Suppressor macrophage treated with lipopolysaccharide for 4 hours (primary cell): ENCODE results near the gene CTIF.

Experiments used
- DNase-seq: peaks from one replicate; pipeline ENCODE4 v3.0.0-alpha.2; 2020

Gene CTIF

DNA sequence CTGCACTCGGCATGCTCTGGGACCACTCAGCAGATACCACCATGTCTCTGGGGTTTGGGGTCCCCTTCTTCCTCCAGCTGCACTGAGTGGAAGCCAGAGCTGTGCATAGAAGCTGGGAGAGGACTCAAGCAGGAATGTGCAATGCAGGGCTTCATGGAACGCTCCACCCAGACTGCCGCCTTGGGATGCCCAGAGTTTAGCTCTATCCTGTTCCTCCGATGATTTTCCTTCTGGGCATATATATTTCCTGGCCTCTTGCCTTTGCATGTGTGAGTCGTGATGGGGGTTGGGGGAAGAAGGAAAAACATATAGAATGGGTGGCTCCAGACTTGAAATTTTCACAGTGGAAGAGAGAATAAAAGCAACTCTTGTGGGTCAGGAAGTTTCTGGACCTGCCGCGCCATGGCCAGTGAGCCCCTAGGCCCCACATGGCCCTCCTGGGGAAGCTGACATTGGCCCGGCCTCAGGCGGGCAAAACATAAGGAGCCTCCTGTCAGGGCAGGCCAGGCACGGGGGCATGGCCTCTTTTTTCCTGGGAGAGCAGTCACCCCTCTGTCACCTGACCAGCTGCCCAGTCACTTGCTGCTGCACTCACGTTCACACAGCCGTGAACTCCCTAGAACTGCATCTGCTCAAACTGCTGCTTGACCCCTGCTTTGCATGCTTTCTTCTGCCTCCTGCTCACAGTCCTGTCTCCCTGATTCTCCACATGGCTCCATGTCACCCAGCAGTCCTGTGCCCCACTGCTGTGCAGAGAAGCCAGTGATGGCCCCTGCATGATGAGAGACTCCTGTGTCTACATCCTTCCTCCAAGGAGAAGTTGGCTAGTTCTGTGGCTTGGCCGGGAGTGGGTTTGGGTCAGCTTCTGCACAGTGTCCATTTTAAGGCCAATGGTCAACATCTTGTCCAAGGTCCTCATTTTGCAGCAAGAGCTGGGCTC lies 197.8 kb downstream of the CTIF start:
- DNase-seq: no peak

DNA sequence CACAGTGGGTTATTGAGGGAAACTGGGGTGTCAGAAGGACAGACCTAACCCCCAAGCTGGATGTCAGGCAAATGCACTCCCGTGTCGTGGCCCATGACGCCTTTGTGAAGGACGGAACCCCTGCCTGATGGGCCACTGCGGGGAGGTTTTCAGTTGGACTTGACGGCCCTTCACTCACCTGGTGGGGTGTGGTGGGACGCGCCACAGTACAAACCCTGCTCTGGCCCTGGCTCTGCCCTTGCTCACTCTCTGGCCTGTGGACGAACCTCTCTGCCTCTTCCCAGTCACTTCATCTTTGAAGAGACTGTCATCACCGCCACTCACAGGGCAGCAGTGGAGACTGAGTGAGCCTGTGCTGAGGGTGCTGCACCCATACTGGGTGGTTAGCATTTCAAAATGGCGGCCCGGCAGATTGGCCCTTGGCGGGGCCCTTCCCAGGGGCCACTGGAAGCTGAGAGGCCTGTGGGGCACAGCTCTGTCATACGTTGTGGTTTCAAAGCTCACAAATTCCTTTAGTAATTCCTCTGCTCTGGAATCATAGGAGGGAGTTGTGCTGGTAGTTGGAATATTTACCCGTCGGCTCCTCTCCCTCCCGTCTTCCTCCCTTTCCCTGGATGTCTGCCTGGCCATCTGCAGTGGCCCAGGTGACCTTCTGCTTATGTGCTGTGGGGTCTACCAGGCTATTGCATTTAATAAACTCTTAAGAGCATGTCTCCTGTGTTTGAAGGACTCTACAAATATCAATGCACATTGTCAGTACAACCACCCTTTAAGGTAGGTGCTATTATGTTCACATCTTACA lies 200.6 kb downstream of the CTIF start:
- no peak for DNase-seq

DNA sequence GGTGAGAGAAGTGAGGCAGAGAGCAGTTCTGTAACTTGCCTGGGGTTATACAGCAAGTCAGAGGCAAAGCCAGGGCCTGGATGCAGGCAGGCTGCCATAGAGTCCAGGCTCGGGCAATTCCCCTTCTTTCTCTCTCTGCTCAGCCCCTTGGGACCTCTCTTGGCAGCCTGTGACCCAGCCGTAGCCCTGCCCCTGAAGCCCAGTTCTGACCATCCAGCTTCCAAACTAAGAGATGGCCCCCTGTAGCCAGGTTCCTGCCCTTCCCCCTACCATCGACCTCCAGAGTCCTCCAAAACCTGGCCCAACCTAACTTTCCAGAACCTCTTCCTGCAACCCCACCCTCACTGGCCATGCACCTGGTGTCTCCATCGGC lies 201.2 kb downstream of the CTIF start:
- DNase-seq: no peak

GRCh38 chr18:48740851-48741485 lies 202.1 kb downstream of the CTIF start:
- DNase-seq: no peak

- DNase-seq: no peak
These were observed 203.0 kb downstream of the CTIF start for GRCh38 chr18:48741866-48742265.

GRCh38 chr18:48742304-48742703 lies 203.5 kb downstream of the CTIF start:
- no peak for DNase-seq

DNA sequence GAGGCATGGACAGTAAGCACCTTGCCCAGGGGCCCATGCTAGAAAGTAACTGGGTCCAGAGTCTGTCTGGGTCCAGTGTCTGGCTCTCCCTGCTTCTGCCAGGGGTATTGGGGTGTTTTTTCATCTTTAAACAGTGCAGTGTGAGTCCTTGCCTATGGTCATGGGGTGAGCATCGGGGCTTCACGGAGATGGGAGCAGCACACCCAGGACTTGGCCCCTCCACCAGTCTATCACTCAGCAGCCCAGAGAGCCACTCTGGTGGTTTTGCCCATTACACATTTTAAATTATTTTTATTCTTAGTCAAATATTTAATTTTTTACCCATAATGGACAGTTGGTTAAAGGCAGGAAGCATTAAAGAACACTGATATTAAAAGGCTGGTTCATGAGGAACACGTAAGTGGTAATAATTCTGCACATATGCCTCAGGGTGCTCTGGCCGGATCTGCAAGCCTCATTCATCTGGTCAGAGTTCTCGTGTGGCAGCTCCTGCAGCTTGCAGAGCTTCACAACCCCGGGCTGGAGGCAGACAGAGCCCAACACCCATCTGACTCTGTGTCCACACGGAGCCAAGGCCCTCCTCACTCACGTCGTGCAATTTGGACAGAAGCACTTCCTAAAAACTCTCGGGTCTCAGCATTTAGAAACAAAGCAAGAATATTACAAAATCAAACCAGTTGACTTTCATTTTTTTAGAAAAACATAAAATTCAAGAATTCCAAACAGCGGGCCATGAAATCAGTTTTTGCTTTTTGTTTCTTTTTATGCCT lies 204.1 kb downstream of the CTIF start:
- peak; percentile 92 for DNase-seq

DNA sequence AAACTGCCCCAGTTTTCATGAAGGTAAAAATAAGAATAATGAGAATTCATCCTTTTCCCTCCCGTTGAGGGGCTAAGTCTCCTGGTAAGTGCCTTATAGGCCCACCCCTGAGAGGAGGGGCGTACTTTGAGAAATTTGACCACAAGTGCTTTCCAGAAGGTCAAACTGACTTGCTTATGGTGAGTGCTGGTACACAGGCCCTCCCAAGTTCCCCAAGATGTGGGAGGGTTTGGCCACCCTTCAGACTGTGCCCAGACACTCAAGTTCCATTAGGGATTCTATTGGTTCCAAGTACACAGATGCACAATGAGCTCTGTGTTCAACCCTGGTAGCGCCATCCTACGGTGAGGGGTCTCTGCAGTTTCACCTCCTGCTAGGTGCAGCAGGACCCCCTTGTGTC lies 205.1 kb downstream of the CTIF start:
- DNase-seq: no peak

- DNase-seq: no peak
These were observed 206.5 kb downstream of the CTIF start for GRCh38 chr18:48745293-48745692.

GRCh38 chr18:48749768-48750167 lies 210.9 kb downstream of the CTIF start:
- no peak for DNase-seq

DNA sequence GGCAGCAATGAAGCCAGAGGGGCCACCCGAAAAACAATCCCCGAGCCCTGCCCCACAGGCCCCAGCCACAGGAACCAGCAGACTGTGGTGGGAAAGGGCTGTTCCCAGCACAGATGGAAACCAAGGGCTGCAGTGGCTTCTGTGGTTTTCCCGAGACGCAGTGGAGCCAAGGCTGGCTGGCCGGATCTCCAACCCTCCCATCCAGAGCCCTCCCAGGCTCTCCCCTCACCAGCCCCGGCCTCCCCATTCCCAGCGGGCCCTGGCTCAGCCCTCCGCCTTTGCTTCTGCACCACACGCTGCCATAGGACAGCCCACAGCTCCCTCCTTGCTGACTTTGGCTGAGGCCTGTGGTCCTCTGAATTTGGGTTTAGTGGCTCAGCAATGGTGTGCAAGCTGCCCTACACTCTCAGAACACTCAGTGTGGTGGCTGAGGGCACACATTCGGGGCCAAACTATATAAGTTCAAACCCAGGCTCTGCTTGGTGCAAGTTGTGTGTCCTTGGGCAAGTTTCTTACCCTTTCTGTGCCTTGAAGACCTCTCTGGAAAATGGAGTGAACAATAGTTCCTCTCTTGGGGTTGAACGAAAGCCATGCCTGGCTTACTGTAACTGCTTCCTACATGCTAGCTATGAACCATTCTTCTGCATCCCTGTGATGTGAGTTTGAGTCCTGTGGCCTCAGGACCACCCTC lies 211.8 kb downstream of the CTIF start:
- no peak for DNase-seq

DNA sequence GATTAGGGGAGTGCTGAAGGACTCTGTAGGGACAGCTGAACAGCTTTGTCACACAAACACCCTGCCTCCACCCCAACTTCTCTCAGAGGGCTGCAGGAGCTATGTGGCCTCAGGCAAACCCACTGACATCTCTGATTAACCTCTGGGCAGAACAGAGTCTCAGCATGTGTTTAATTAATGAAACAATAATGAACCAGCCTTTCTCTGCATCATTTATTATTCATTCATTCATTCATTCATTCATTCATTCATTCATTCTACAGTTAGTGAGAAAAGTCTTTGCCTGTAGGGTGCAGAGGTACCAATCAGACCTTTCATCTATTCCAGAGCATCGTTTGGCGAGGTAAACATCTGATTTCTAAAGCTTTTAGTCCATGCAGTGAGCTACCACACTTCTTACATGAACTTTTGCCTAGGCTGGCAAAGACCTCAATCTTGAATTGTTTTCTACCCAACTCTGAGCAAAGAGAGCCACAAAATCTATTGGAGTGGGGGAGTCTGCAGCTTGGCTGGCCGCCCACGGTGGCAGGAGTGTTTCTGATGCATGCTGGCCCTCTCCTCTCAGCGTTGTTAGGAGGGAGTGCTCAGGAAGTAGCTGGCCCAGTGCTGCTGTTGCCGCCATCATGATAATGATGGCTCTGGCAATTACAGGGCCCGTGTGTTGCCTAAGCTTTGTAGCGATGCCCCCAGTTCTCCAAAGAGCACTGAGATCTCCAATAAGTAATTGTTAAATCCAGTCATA lies 213.1 kb downstream of the CTIF start:
- DNase-seq: no peak

GRCh38 chr18:48752478-48752877 lies 213.6 kb downstream of the CTIF start:
- no peak for DNase-seq

- DNase-seq: no peak
These were observed 214.1 kb downstream of the CTIF start for GRCh38 chr18:48752928-48753327.

DNA sequence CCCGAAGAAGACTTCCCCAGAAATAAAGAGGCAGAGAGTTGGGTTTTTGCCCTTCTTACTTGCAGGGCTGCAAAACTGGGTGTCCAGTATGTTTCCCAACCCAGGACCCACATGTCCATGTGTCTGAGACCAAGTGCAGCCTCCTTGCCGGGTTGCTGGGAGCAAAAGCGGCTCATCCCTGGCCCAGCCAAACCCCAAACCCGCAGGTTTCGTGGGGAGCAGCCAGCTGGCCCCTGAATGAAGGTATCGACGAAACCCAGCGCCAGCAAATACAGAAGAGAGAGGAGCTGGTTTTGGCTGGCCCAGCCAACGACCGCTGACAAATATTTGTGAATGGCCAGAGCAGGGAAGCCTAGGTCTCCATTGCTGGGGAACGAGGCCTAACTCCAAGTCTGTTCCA lies 214.9 kb downstream of the CTIF start:
- DNase-seq: no peak

GRCh38 chr18:48754559-48754958 lies 215.7 kb downstream of the CTIF start:
- DNase-seq: no peak

DNA sequence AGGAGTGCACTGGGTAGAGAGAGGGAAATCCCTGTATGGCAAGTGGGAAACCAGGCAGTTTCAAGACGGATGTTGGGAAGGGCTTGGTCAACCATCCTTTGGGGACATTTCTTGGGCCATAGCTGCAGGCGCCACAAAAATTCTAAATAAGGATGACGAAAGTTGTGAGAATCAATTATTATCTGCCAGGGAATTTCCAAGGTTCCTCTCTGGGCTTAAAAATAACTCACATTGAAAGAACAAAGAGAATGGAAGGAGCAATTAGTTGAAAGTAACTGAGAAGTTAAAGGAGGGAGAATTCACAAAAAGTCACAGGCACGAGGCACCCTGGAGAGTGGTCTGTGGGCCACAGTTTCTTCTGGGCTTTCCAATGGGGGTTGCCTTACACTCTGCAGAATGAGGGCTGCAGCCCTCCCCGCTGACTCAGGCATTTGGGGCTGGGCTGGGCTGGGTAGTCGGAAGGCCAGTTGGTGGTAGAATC lies 216.2 kb downstream of the CTIF start:
- peak; percentile 41 for DNase-seq

DNA sequence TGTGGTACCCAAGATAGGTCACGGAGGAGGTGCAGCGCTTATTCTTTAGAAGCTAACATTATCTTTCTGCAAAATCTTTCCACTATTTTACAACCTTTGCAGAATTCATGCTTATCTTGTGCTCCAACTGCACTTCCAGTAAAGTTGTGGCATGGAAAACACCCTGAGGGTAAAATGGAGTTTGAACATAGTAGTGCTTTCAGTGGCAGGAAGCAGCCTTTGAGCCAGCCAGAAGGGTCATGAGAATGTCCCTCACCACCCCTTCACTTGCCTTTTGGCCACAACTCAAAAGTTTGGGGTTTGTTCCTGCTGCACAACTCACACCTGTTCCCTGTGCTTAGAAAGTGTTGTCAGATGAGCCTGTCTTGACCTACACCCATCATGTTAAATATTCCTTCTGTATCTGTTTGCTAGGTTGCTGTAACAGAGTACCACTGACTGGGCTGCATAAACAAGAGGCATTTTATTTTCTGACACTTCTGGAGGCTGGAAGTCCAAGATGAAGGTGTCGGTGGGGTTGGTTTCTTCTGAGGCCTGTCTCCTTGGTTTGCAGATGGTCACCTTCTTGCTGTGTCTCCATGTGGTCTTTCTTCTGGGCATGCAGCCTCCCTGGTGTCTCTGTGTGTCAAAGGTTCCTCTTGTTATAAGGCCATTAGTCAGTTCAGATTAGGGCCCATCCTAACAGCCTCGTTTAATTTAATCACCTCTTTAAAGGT lies 217.8 kb downstream of the CTIF start:
- DNase-seq: no peak

DNA sequence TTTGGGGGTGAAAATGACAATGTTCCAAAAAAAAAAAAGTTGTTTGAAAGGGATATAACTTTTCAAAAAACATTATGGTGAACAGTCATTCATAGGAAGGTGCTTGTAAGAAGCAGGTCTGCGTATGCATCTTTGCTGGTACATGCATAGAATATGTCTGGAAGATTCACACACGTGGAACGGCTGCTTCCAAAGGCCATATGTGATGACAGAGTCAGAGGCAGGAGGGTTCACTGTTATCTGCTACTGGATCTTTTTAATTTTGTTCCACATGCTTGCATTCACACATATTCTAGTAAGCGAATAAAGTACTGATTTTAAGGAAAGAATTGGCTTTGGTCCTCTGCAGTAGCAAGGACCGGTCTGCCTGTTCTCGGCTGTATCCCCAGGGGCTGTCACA lies 218.5 kb downstream of the CTIF start:
- no peak for DNase-seq

DNA sequence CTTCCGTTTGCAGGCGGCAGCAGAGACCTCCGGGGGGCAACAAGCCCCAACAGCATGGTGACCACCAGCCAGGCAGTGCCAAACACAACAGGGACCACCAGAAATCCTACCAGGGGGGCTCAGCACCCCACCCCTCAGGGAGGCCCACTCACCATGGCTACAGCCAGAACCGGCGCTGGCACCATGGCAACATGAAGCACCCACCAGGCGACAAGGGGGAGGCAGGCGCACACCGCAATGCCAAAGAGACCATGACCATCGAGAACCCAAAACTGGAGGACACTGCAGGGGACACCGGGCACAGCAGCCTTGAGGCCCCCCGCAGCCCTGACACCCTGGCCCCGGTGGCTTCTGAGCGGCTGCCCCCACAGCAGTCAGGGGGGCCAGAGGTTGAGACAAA lies 219.1 kb downstream of the CTIF start:
- DNase-seq: no peak

- no peak for DNase-seq
These were observed 222.8 kb downstream of the CTIF start for GRCh38 chr18:48761582-48761981.
